PC-9 (cell line): ENCODE data around the gene TIGD6. TPM values are rescaled to one million over a fixed set of nuclear protein-coding genes. Genes with fewer than 3 reads are reported as not detected.

Source experiments
- total RNA-seq: library from RNA; stranded (reverse); gene quantifications from 2 replicates; pipeline ENCODE4 v1.2.3, GENCODE V29; 2021

TIGD6 gene
- total RNA-seq, 1 experiment from 2014 or later = 3.0 TPM

Other genes with a start within 250 kb of the TIGD6 start
- gene PDE6A, start 55.9 kb downstream of the TIGD6 start, total RNA-seq = 0.35 and 0.50 TPM in 2 replicates
- gene SLC26A2, start 39.9 kb downstream of the TIGD6 start, total RNA-seq = 10.2 and 13.5 TPM in 2 replicates
- gene HMGXB3, start 85 bp upstream of the TIGD6 start, total RNA-seq = 38.0 and 43.1 TPM in 2 replicates
- gene CSF1R, start 85.9 kb upstream of the TIGD6 start, total RNA-seq = 0.72 and 0.95 TPM in 2 replicates
- gene PDGFRB, start 155.2 kb upstream of the TIGD6 start, total RNA-seq = 0.08 TPM in 1 of 2 replicates, not detected in the other
- not detected in 2 replicates for gene CDX1, start 166.1 kb upstream of the TIGD6 start, total RNA-seq
- 0.25 TPM in 1 of 2 replicates, not detected in the other for gene SLC6A7, start 189.4 kb upstream of the TIGD6 start, total RNA-seq